ENCODE measurements around the gene LYRM1. TPM values are rescaled to one million over a fixed set of nuclear protein-coding genes. Genes with fewer than 3 reads are reported as not detected.

Gene LYRM1
- total RNA-seq, 1 donor from 2014 or later: 24.1 TPM

- H3K4me3 Mint-ChIP-seq (ENCODE audit: unreplicated experiment): no peak overlapping the region
- peaks cover 7% of the 10 kb centered on the region for H3K79me2 ChIP-seq (ENCODE audit: insufficient read depth, low read length)
- DNase-seq (ENCODE audit: low read depth): no peak
- no peak overlapping the region for H3K27ac Mint-ChIP-seq (ENCODE audit: unreplicated experiment)
- H3K9me3 Mint-ChIP-seq (ENCODE audit: unreplicated experiment): no peaks in the 10 kb centered on the region
- no peaks in the 10 kb centered on the region for H3K27me3 Mint-ChIP-seq (ENCODE audit: low read depth, unreplicated experiment)
- peaks cover 23% of the 10 kb centered on the region for H3K36me3 Mint-ChIP-seq (ENCODE audit: low read depth, unreplicated experiment)
- peaks cover 33% of the 10 kb centered on the region for H3K4me1 Mint-ChIP-seq (ENCODE audit: low read depth, unreplicated experiment)
- no peaks in the 10 kb centered on the region for H3K9me3 ChIP-seq (ENCODE audit: insufficient read depth, low read depth, low read length)
- no peak overlapping the region for H3K4me2 ChIP-seq (ENCODE audit: low read length)
- H3K36me3 ChIP-seq (ENCODE audit: insufficient read depth, low read length): peaks cover 5% of the 10 kb centered on the region
- no peak overlapping the region for H3K27ac ChIP-seq (ENCODE audit: low read depth, low read length)
- no peak overlapping the region for H3K9ac ChIP-seq (ENCODE audit: low read length)
- peaks cover 19% of the 10 kb centered on the region for H3K4me1 ChIP-seq (ENCODE audit: insufficient read depth, low read length)
- TF ChIP-seq CTCF (IDR thresholded peaks at IDR 0.05; ENCODE audit: insufficient read depth, low read depth, low read length) (no peak), EZH2 (IDR thresholded peaks at IDR 0.05; ENCODE audit: insufficient read depth, low read length) (no peak)
- no peaks in the 10 kb centered on the region for H3K27me3 ChIP-seq (ENCODE audit: insufficient read depth, low read length)
- no peak for FAIRE-seq
- H3K4me3 ChIP-seq (ENCODE audit: insufficient read depth, low read depth, low read length): no peak overlapping the region
- H2AFZ ChIP-seq (ENCODE audit: low read depth, low read length): no peak overlapping the region
- H4K20me1 ChIP-seq (ENCODE audit: insufficient read depth, low read length): peaks cover 9% of the 10 kb centered on the region
Observed at GRCh38 chr16:20854963-20855362, 45.6 kb upstream of the LYRM1 start.

- no peak for TF ChIP-seq EZH2 (IDR thresholded peaks at IDR 0.05; ENCODE audit: insufficient read depth, low read length)
- TF ChIP-seq CTCF (IDR thresholded peaks at IDR 0.05; ENCODE audit: insufficient read depth, low read depth, low read length): no peak
- peaks cover 32% of the 10 kb centered on the region for H3K36me3 Mint-ChIP-seq (ENCODE audit: low read depth, unreplicated experiment)
- Histone ChIP-seq H4K20me1 (ENCODE audit: insufficient read depth, low read length) (peaks cover 9% of the 10 kb centered on the region), H3K9me3 (ENCODE audit: insufficient read depth, low read depth, low read length) (no peaks in the 10 kb centered on the region), H3K27ac (ENCODE audit: low read depth, low read length) (no peak overlapping the region), H3K4me1 (ENCODE audit: insufficient read depth, low read length) (peaks cover 6% of the 10 kb centered on the region), H3K36me3 (ENCODE audit: insufficient read depth, low read length) (peaks cover 12% of the 10 kb centered on the region), H3K79me2 (ENCODE audit: insufficient read depth, low read length) (peaks cover 25% of the 10 kb centered on the region), H2AFZ (ENCODE audit: low read depth, low read length) (no peak overlapping the region), H3K9ac (ENCODE audit: low read length) (no peak overlapping the region), H3K27me3 (ENCODE audit: insufficient read depth, low read length) (no peaks in the 10 kb centered on the region), H3K4me3 (ENCODE audit: insufficient read depth, low read depth, low read length) (no peak overlapping the region), H3K4me2 (ENCODE audit: low read length) (no peak overlapping the region)
- peaks cover 17% of the 10 kb centered on the region for H3K4me1 Mint-ChIP-seq (ENCODE audit: low read depth, unreplicated experiment)
- no peak for FAIRE-seq
- H3K4me3 Mint-ChIP-seq (ENCODE audit: unreplicated experiment): no peak overlapping the region
- H3K27ac Mint-ChIP-seq (ENCODE audit: unreplicated experiment): no peak overlapping the region
- H3K9me3 Mint-ChIP-seq (ENCODE audit: unreplicated experiment): no peaks in the 10 kb centered on the region
- H3K27me3 Mint-ChIP-seq (ENCODE audit: low read depth, unreplicated experiment): no peaks in the 10 kb centered on the region
- DNase-seq (ENCODE audit: low read depth): no peak
Observed at GRCh38 chr16:20857281-20857680, 43.3 kb upstream of the LYRM1 start.

GRCh38 chr16:20859229-20859628, 41.3 kb upstream of the LYRM1 start:
- FAIRE-seq (no peak), DNase-seq (ENCODE audit: low read depth) (no peak)
- Mint-ChIP-seq H3K4me3 (ENCODE audit: unreplicated experiment) (no peak overlapping the region), H3K4me1 (ENCODE audit: low read depth, unreplicated experiment) (peaks cover 16% of the 10 kb centered on the region), H3K9me3 (ENCODE audit: unreplicated experiment) (peaks cover 2% of the 10 kb centered on the region), H3K27me3 (ENCODE audit: low read depth, unreplicated experiment) (no peaks in the 10 kb centered on the region), H3K27ac (ENCODE audit: unreplicated experiment) (no peak overlapping the region), H3K36me3 (ENCODE audit: low read depth, unreplicated experiment) (peaks cover 29% of the 10 kb centered on the region)
- Histone ChIP-seq H3K9ac (ENCODE audit: low read length) (no peak overlapping the region), H3K9me3 (ENCODE audit: insufficient read depth, low read depth, low read length) (no peaks in the 10 kb centered on the region), H3K4me2 (ENCODE audit: low read length) (no peak overlapping the region), H3K79me2 (ENCODE audit: insufficient read depth, low read length) (peaks cover 44% of the 10 kb centered on the region), H4K20me1 (ENCODE audit: insufficient read depth, low read length) (peaks cover 9% of the 10 kb centered on the region), H3K27ac (ENCODE audit: low read depth, low read length) (no peak overlapping the region), H3K4me1 (ENCODE audit: insufficient read depth, low read length) (peaks cover 3% of the 10 kb centered on the region), H3K27me3 (ENCODE audit: insufficient read depth, low read length) (no peaks in the 10 kb centered on the region), H3K4me3 (ENCODE audit: insufficient read depth, low read depth, low read length) (no peak overlapping the region), H3K36me3 (ENCODE audit: insufficient read depth, low read length) (peaks cover 12% of the 10 kb centered on the region), H2AFZ (ENCODE audit: low read depth, low read length) (no peak overlapping the region)
- TF ChIP-seq EZH2 (IDR thresholded peaks at IDR 0.05; ENCODE audit: insufficient read depth, low read length) (no peak), CTCF (IDR thresholded peaks at IDR 0.05; ENCODE audit: insufficient read depth, low read depth, low read length) (no peak)
